GM23248 (cell line): ENCODE data around the gene SNX13. TPM values are rescaled to one million over a fixed set of nuclear protein-coding genes. Genes with fewer than 3 reads are reported as not detected.

Source experiments
- DNase-seq: peaks from one replicate; pipeline ENCODE4 v3.0.0-alpha.2; 2015
- H2AFZ ChIP-seq: fragments of 200-600 bp; sonication (generic); 2 replicates; pipeline ENCODE4 v1.6.1; 2016; ENCODE audit warnings: antibody characterized with exemption
- H3F3A ChIP-seq: fragments of 200-600 bp; sonication (generic); 2 replicates; pipeline ENCODE4 v1.6.1; 2016; ENCODE audit warnings: mild to moderate bottlenecking, antibody characterized with exemption, mixed run types; ENCODE audit not compliant: insufficient read depth
- H3K27ac ChIP-seq: fragments of 200-600 bp; sonication (generic); 2 replicates; pipeline ENCODE4 v1.5.1; 2016; ENCODE audit warnings: mild to moderate bottlenecking
- H3K27me3 ChIP-seq: fragments of 200-600 bp; sonication (generic); replicated peaks from 2 replicates; pipeline ENCODE4 v1.6.1; 2016; ENCODE audit warnings: mild to moderate bottlenecking; ENCODE audit not compliant: insufficient read depth
- H3K36me3 ChIP-seq: fragments of 200-600 bp; sonication (generic); 2 replicates; pipeline ENCODE4 v1.6.1; 2016; ENCODE audit warnings: low read depth, mild to moderate bottlenecking
- H3K4me1 ChIP-seq: fragments of 200-600 bp; sonication (generic); 2 replicates; pipeline ENCODE4 v1.6.1; 2016; ENCODE audit warnings: mild to moderate bottlenecking; ENCODE audit not compliant: insufficient read depth
- H3K4me2 ChIP-seq: fragments of 200-600 bp; sonication (generic); one replicate; pipeline ENCODE4 v1.6.1; 2016; ENCODE audit warnings: mild to moderate bottlenecking; ENCODE audit not compliant: unreplicated experiment
- H3K4me3 ChIP-seq: fragments of 200-600 bp; sonication (generic); 2 replicates; pipeline ENCODE4 v1.5.1; 2016; ENCODE audit warnings: mild to moderate bottlenecking
- H3K79me2 ChIP-seq: fragments of 200-600 bp; sonication (generic); 2 replicates; pipeline ENCODE4 v1.6.1; 2016; ENCODE audit warnings: mild to moderate bottlenecking; ENCODE audit not compliant: insufficient read depth
- H3K9ac ChIP-seq: fragments of 200-600 bp; sonication (generic); 2 replicates; pipeline ENCODE4 v1.6.1; 2016; ENCODE audit warnings: mild to moderate bottlenecking
- H3K9me2 ChIP-seq: fragments of 200-600 bp; sonication (generic); 2 replicates; pipeline ENCODE4 v1.6.1; 2016; ENCODE audit warnings: mixed run types, mild to moderate bottlenecking, moderate library complexity; ENCODE audit not compliant: insufficient read depth
- H3K9me3 ChIP-seq: fragments of 200-600 bp; sonication (generic); one replicate; pipeline ENCODE4 v1.6.1; 2017; ENCODE audit warnings: low read depth
- H4K20me1 ChIP-seq: fragments of 200-600 bp; sonication (generic); 2 replicates; pipeline ENCODE4 v1.6.0; 2016; ENCODE audit not compliant: insufficient read depth
- EZH2 ChIP-seq: fragments of 200-600 bp; sonication (generic); IDR thresholded peaks from 2 replicates; pipeline ENCODE4 v1.6.1; 2018; ENCODE audit warnings: antibody characterized with exemption, mild to moderate bottlenecking; ENCODE audit not compliant: insufficient read depth, poor library complexity, severe bottlenecking
- EZH2phosphoT487 ChIP-seq: fragments of 200-600 bp; sonication (generic); IDR thresholded peaks from 2 replicates; pipeline ENCODE4 v1.6.1; 2018; ENCODE audit warnings: antibody characterized with exemption, moderate library complexity, mild to moderate bottlenecking, low read depth; ENCODE audit not compliant: insufficient read depth
- WGBS, 2 experiments: methylation state at CpG; one replicate each; pipeline ENCODE4 v1.1.6; 2015 to 2017; ENCODE audit warnings: low lambda C conversion rate in 2 of 2, low coverage in 1 of 2; ENCODE audit errors: missing lambda C conversion rate in 2 of 2; 5-methylcytosine and 5-hydroxymethylcytosine counted together
- in situ Hi-C: fragments of 300-500 bp; cut with MboI; formaldehyde crosslinking; loops from 2 replicates; pipeline ENCODE4 v1.15.0; 2020
- polyA plus RNA-seq: library from polyadenylated mRNA; unstranded; fragments of >200 nt; fragmentation: Nextera tagmentation; extraction: Ambion mirVana; gene quantifications from 2 replicates; pipeline ENCODE4 v1.2.1, GENCODE V29; 2016
- total RNA-seq: library from RNA; depleted of rRNA; stranded (reverse); fragments of >200 nt; shearing (Covaris generic); gene quantifications from 2 replicates; pipeline ENCODE4 v1.2.3, GENCODE V29; 2014

Gene SNX13
- total and polyA plus RNA-seq, 2 experiments from 2014 or later = 21.8 to 34.2 TPM

DNA sequence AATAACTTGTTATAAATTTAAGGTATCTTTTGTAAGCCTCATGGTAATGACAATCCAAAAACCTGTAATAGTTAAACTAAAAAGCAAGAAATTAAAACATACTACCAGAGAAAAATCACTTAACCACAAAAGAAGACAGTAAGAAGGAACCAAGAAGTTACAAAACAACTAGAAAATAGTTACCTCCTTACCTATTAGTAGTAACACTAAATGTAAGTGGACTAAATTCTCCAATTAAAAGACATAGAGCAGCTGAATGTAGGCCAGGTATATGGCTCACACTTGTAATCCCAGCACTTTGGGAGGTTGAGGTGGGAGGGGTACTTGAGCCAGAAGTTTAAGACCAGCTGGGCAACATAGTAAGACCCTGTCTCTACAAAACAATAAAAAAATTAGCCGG, 84.0 kb downstream of the SNX13 start:
- H3K27ac ChIP-seq = no peak overlapping the region
- H3K9ac ChIP-seq = no peak overlapping the region
- in situ Hi-C loops = no loop called here
- no peaks in the 10 kb centered on the region for H3K9me3 ChIP-seq
- no peak overlapping the region for H3K4me2 ChIP-seq
- H3F3A ChIP-seq = 0 out of 2 replicates have a peak, but pooled peaks cover 4% of the 10 kb centered on the region
- TF ChIP-seq EZH2phosphoT487 (no peak), EZH2 (no peak)
- no peaks in the 10 kb centered on the region for H3K4me1 ChIP-seq
- 85 to 95% methylated on average over 1 of the region's 1 CpG for WGBS, 2 experiments
- no peak overlapping the region for H3K4me3 ChIP-seq
- no peaks in the 10 kb centered on the region for H4K20me1 ChIP-seq
- no peaks in the 10 kb centered on the region; the same call in 1 of the 2 replicates for H3K79me2 ChIP-seq
- H3K9me2 ChIP-seq = no peaks in the 10 kb centered on the region
- H2AFZ ChIP-seq = no peak overlapping the region
- H3K27me3 ChIP-seq = no peaks in the 10 kb centered on the region
- H3K36me3 ChIP-seq = peaks cover 12% of the 10 kb centered on the region
- no peak for DNase-seq

DNA sequence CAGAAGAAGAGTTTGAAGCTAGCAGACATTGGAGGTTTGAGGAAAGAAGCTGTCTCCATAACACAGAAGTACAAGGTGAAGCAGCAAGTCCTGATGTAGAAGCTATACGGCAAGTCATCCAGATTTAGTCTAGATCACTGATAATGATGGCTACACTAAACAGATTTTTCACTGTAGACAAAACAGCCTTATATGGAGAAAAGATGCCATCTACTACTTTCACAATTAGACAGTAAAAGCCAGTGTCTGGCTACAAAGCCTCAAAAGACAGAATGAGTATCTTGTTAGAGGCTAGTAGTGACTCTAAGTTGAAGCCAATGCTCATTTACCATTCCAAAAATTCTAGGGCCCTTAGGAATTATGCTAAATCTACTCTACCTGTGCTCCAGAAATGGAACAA, 85.1 kb downstream of the SNX13 start:
- peaks cover 7% of the 10 kb centered on the region for H3K36me3 ChIP-seq
- H3K9ac ChIP-seq = no peak overlapping the region
- no peak overlapping the region for H3K4me2 ChIP-seq
- H3F3A ChIP-seq = 0 out of 2 replicates have a peak, but pooled peaks cover 4% of the 10 kb centered on the region
- H3K9me3 ChIP-seq = no peaks in the 10 kb centered on the region
- DNase-seq = no peak
- H4K20me1 ChIP-seq = no peaks in the 10 kb centered on the region
- in situ Hi-C loops = no loop called here
- no peak overlapping the region for H3K4me3 ChIP-seq
- H2AFZ ChIP-seq = no peak overlapping the region
- peaks cover 2% of the 10 kb centered on the region; the same call in 1 of the 2 replicates for H3K4me1 ChIP-seq
- H3K9me2 ChIP-seq = no peaks in the 10 kb centered on the region
- no peak for TF ChIP-seq EZH2phosphoT487
- no peak for TF ChIP-seq EZH2
- H3K79me2 ChIP-seq = no peaks in the 10 kb centered on the region; the same call in 1 of the 2 replicates
- no peaks in the 10 kb centered on the region for H3K27me3 ChIP-seq
- WGBS, 2 experiments = 100% methylated on average over 1 of the region's 1 CpG
- H3K27ac ChIP-seq = no peak overlapping the region

DNA sequence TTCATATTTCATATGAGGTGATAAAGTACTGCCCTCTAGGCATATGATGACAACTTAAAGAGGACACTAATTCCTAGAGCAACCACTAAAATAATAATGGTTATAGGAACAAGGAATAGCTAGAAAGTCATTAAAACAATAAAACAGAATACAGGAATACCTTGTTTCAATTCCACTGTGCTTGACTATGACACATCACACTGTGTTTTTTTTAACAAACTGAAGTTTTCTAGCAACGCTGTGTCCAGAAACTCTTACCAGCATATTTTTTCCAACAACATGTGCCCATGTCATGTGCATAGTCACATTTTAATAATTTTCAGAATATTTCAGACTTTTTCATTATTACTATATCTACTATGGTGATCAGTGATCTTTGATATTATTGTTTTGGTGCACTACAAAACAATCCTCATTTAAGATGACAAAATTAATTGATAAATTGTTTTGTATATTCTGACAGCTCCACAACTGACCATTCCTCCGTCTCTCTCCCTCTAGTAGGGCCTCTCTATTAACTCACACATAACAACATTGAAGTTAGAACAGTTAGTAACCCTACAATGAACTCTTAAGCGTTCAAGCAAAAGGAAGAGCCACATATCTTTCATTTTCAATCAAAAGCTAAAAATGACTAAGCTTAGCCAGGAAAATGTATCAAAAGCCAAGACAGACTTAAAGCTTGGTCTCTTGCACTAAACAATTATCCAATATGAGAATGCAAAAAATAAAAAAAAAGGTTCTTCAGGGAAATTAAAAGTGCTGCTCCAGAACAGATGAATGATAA, 85.8 kb downstream of the SNX13 start:
- DNase-seq = no peak
- Histone ChIP-seq H3K9me2 (no peaks in the 10 kb centered on the region), H3K9me3 (no peaks in the 10 kb centered on the region), H3K4me1 (peaks cover 9% of the 10 kb centered on the region), H3K4me3 (no peak overlapping the region), H2AFZ (no peak overlapping the region), H3K79me2 (no peaks in the 10 kb centered on the region; the same call in 1 of the 2 replicates), H4K20me1 (no peaks in the 10 kb centered on the region), H3K9ac (no peak overlapping the region), H3K27me3 (no peaks in the 10 kb centered on the region), H3F3A (peaks cover 4% of the 10 kb centered on the region; the same call in 1 of the 2 replicates), H3K36me3 (peaks cover 7% of the 10 kb centered on the region), H3K4me2 (no peak overlapping the region), H3K27ac (no peak overlapping the region)
- WGBS, 2 experiments = 79 to 87% methylated on average over 3 of the region's 3 CpGs
- TF ChIP-seq EZH2phosphoT487 (no peak), EZH2 (no peak)
- in situ Hi-C loops = no loop called here

DNA sequence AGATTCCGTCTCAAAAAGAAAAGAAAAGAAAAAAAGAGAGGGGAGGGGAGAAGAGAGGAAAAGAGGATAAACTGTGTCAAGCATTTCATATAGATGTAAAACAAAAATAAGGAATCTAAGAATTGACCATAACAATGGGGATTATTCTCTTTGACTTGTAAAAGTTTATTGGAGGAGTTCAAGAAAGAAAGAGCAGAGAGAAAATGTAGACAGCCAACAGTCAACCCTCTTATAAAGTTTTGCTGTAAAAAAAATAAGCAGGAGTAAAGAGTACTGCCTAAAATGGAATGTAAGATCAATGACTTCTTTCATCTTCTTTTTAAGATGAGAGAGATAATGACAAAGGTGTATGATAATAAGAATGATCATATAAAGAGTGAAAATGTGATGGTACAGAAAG, 87.9 kb downstream of the SNX13 start:
- in situ Hi-C loops = no loop called here
- TF ChIP-seq EZH2 (no peak), EZH2phosphoT487 (no peak)
- Histone ChIP-seq H3F3A (peaks cover 4% of the 10 kb centered on the region; the same call in 1 of the 2 replicates), H3K27ac (no peak overlapping the region), H3K36me3 (peaks cover 7% of the 10 kb centered on the region), H3K9me3 (no peaks in the 10 kb centered on the region), H3K27me3 (no peaks in the 10 kb centered on the region), H3K9me2 (no peaks in the 10 kb centered on the region), H2AFZ (no peak overlapping the region), H3K4me1 (peaks cover 16% of the 10 kb centered on the region), H3K4me3 (no peak overlapping the region), H3K9ac (no peak overlapping the region), H3K4me2 (no peak overlapping the region), H4K20me1 (no peaks in the 10 kb centered on the region), H3K79me2 (no peaks in the 10 kb centered on the region; the same call in 1 of the 2 replicates)
- 87 to 100% methylated on average over 1 of the region's 1 CpG for WGBS, 2 experiments
- no peak for DNase-seq
